ENCODE results near the gene SLC13A3. TPM values are rescaled to one million over a fixed set of nuclear protein-coding genes. Genes with fewer than 3 reads are reported as not detected.

SLC13A3 gene
- total RNA-seq, 1 experiment from 2014 or later: 17.5 TPM

GRCh38 chr20:46523696-46524328 lies 127.4 kb downstream of the SLC13A3 start:
- H4K8ac ChIP-seq (replicated peaks; ENCODE audit: insufficient read length, low read depth, low read length): no peak overlapping the region
- no peaks in the 10 kb centered on the region for H4K20me1 ChIP-seq (ENCODE audit: control insufficient read depth, insufficient read depth, insufficient read length)
- H4K91ac ChIP-seq (ENCODE audit: insufficient read length, low read depth, low read length): no peak overlapping the region
- no peak overlapping the region for H3K56ac ChIP-seq (ENCODE audit: insufficient read length, low read depth, low read length)
- no peak overlapping the region for H2BK20ac ChIP-seq (ENCODE audit: low read depth, low read length, poor library complexity, severe bottlenecking)
- WGBS (ENCODE audit: extremely low coverage, insufficient read length, low lambda C conversion rate): no CpG with 5 or more reads among the region's 2 CpGs
- no peak overlapping the region for H2AFZ ChIP-seq (ENCODE audit: low read length)
- no peak overlapping the region for H3K4ac ChIP-seq (ENCODE audit: low read depth, low read length)
- no peaks in the 10 kb centered on the region for H3K4me1 ChIP-seq (ENCODE audit: insufficient read depth, low read length)
- no peaks in the 10 kb centered on the region for H3K9me3 ChIP-seq (ENCODE audit: control insufficient read depth, low read depth, low read length)
- no peak overlapping the region for H3K4me2 ChIP-seq (ENCODE audit: insufficient read depth, insufficient read length, low read length)
- H3K79me1 ChIP-seq (ENCODE audit: insufficient read depth, low read depth, low read length, poor library complexity, severe bottlenecking): no peaks in the 10 kb centered on the region
- TF ChIP-seq CTCF (conservative IDR thresholded peaks at IDR 0.05): no peak
- H2AK5ac ChIP-seq (ENCODE audit: insufficient read length, low read length): no peak overlapping the region
- no peak overlapping the region for H3K18ac ChIP-seq (ENCODE audit: insufficient read length, low read depth, low read length)
- Mint-ChIP-seq H3K27me3 (ENCODE audit: low read depth) (peaks cover 34% of the 10 kb centered on the region), H3K36me3 (ENCODE audit: insufficient read depth in 1 of 3, low read depth in 3 of 3) (no peaks in the 10 kb centered on the region), H3K4me3 (no peak overlapping the region), H3K27ac (no peak overlapping the region), H3K9me3 (peaks cover 0 to 1% of the 10 kb centered on the region in 2 experiments; a peak in 1 of 5 replicates), H3K4me1 (peaks cover 0 to 6% of the 10 kb centered on the region in 2 experiments; a peak in 3 of 4 replicates)
- H3T11ph ChIP-seq (ENCODE audit: low read length): no peak overlapping the region
- H3K9ac ChIP-seq (ENCODE audit: extremely low read depth, insufficient read length, low read length): no peak overlapping the region
- no peaks in the 10 kb centered on the region for H3K27me3 ChIP-seq (ENCODE audit: insufficient read depth, low read length)
- no peak overlapping the region for H2BK120ac ChIP-seq (ENCODE audit: low read depth, low read length, poor library complexity, severe bottlenecking)
- H3K14ac ChIP-seq (ENCODE audit: insufficient read depth, low read length): no peak overlapping the region
- no peak overlapping the region for H2BK12ac ChIP-seq (ENCODE audit: insufficient read length, low read depth, low read length)
- no peak overlapping the region for H2BK15ac ChIP-seq (ENCODE audit: low read depth, low read length)
- H4K5ac ChIP-seq (ENCODE audit: insufficient read length, low read depth, low read length): no peak overlapping the region
- H2BK5ac ChIP-seq (ENCODE audit: insufficient read length, low read length): no peak overlapping the region
- DNase-seq: no peak
- H3K79me2 ChIP-seq (ENCODE audit: insufficient read depth, low read length): no peaks in the 10 kb centered on the region
- no peak overlapping the region for H3K23ac ChIP-seq (ENCODE audit: insufficient read length, low read depth, low read length)
- H3K23me2 ChIP-seq (ENCODE audit: insufficient read length, low read depth, low read length, poor library complexity, severe bottlenecking): no peaks in the 10 kb centered on the region
- H3K27ac ChIP-seq (ENCODE audit: insufficient read length, low read depth, low read length): no peak overlapping the region

Data from H9 (cell line).